Breast epithelium (tissue), 4 donors: Measurements from ENCODE around the gene ICOSLG. TPM values are rescaled to one million over a fixed set of nuclear protein-coding genes. Genes with fewer than 3 reads are reported as not detected.

Experiments used
- DNase-seq, 2 donors: peaks; one replicate each; pipeline ENCODE4 v3.0.0-alpha.2; 2019; ENCODE audit warnings: low spot score in 2 of 2
- H3K27ac ChIP-seq, 2 donors: fragments of 200-600 bp; sonication (generic) in 1 of 2; one replicate each; pipeline ENCODE4 v1.5.1; 2016 to 2019; ENCODE audit warnings: mild to moderate bottlenecking in 1 of 2
- H3K27me3 ChIP-seq, 2 donors: fragments of 200-600 bp; sonication (generic) in 1 of 2; one replicate each; pipeline versions ENCODE4 v1.5.1 to v1.6.0; 2017 to 2019; ENCODE audit warnings: control low read depth in 1 of 2, mild to moderate bottlenecking in 1 of 2
- H3K36me3 ChIP-seq: fragments of 200-600 bp; one replicate; pipeline ENCODE4 v1.5.1; 2019
- H3K4me1 ChIP-seq, 2 donors: fragments of 200-600 bp; sonication (generic); one replicate each; pipeline ENCODE4 v1.5.1; 2016 to 2019; ENCODE audit warnings: control low read depth in 1 of 2
- H3K4me3 ChIP-seq, 3 donors: fragments of 200-600 bp; sonication (generic); 1 replicate in 2 of 3; 2 replicates in 1 of 3; pipeline ENCODE4 v1.5.1; 2016 to 2019; ENCODE audit warnings: mild to moderate bottlenecking in 3 of 3, moderate library complexity in 2 of 3
- H3K9me3 ChIP-seq, 2 donors: fragments of 200-600 bp; sonication (generic) in 1 of 2; one replicate each; pipeline ENCODE4 v1.5.1; 2016 to 2019; ENCODE audit warnings: control low read depth in 1 of 2
- CTCF ChIP-seq, 3 donors: fragments of 450-650 bp; IDR thresholded peaks; one replicate each; pipeline ENCODE4 v1.5.1; 2016 to 2017; ENCODE audit warnings: antibody characterized with exemption in 3 of 3, mild to moderate bottlenecking in 3 of 3, moderate library complexity in 3 of 3
- POLR2A ChIP-seq: fragments of 450-650 bp; IDR thresholded peaks from one replicate; pipeline ENCODE4 v1.6.1; 2016; ENCODE audit warnings: antibody characterized with exemption, mild to moderate bottlenecking, moderate library complexity
- POLR2AphosphoS5 ChIP-seq, 3 donors: sonication (generic); formaldehyde crosslinking; IDR thresholded peaks; one replicate each; pipeline ENCODE4 v1.6.1; 2017; ENCODE audit warnings: antibody characterized with exemption in 3 of 3
- intact Hi-C: fragments of 100-400 bp; cut with DNase I; formaldehyde crosslinking; loops from one replicate; pipeline ENCODE4 v1.15.1; 2023; ENCODE audit warnings: low total_unique reads
- total RNA-seq, 3 donors: library from RNA; depleted of rRNA; stranded (reverse); fragments of >200 nt; gene quantifications; one replicate each; pipeline ENCODE4 v1.1.0, GENCODE V29; 2016

The ICOSLG gene
- total RNA-seq, 3 donors from 2014 or later: 0.80 to 4.2 (median 2.6) TPM

GRCh38 chr21:44260066-44260465, 19.3 kb upstream of the ICOSLG start:
- no peak for DNase-seq
- H3K4me1 ChIP-seq: no peaks in the 10 kb centered on the region
- H3K4me3 ChIP-seq: no peak overlapping the region
- no peaks in the 10 kb centered on the region for H3K27me3 ChIP-seq
- TF ChIP-seq CTCF (IDR thresholded peaks at IDR 0.05): no peak
- no peak for TF ChIP-seq POLR2AphosphoS5 (IDR thresholded peaks at IDR 0.05)
- no peak for TF ChIP-seq POLR2A
- H3K9me3 ChIP-seq: no peaks in the 10 kb centered on the region
- intact Hi-C loops: no loop called here
- H3K27ac ChIP-seq: no peak overlapping the region
- no peaks in the 10 kb centered on the region for H3K36me3 ChIP-seq

GRCh38 chr21:44259082-44259705, 18.5 kb upstream of the ICOSLG start:
- no peaks in the 10 kb centered on the region for H3K36me3 ChIP-seq
- H3K4me3 ChIP-seq: no peak overlapping the region
- H3K27ac ChIP-seq: no peak overlapping the region
- TF ChIP-seq CTCF (IDR thresholded peaks at IDR 0.05) (no peak), POLR2AphosphoS5 (IDR thresholded peaks at IDR 0.05) (no peak), POLR2A (no peak)
- H3K4me1 ChIP-seq: no peaks in the 10 kb centered on the region
- H3K27me3 ChIP-seq: no peaks in the 10 kb centered on the region
- DNase-seq: no peak
- H3K9me3 ChIP-seq: no peaks in the 10 kb centered on the region
- intact Hi-C loops: no loop called here

GRCh38 chr21:44258056-44258725, 17.4 kb upstream of the ICOSLG start:
- Histone ChIP-seq H3K27ac (no peak overlapping the region), H3K27me3 (no peaks in the 10 kb centered on the region), H3K4me1 (no peaks in the 10 kb centered on the region), H3K4me3 (no peak overlapping the region), H3K9me3 (no peaks in the 10 kb centered on the region), H3K36me3 (no peaks in the 10 kb centered on the region)
- TF ChIP-seq CTCF (IDR thresholded peaks at IDR 0.05) (no peak), POLR2A (no peak), POLR2AphosphoS5 (IDR thresholded peaks at IDR 0.05) (no peak)
- intact Hi-C loops: no loop called here
- DNase-seq: no peak

GRCh38 chr21:44255511-44255981, 14.8 kb upstream of the ICOSLG start:
- H3K9me3 ChIP-seq: no peaks in the 10 kb centered on the region
- DNase-seq: no peak

More at GRCh38 chr21:44255511-44255981, 14.8 kb upstream of the ICOSLG start:
- Histone ChIP-seq H3K27me3 (no peaks in the 10 kb centered on the region), H3K36me3 (no peaks in the 10 kb centered on the region), H3K4me3 (no peak overlapping the region), H3K27ac (no peak overlapping the region), H3K4me1 (no peaks in the 10 kb centered on the region)
- TF ChIP-seq POLR2AphosphoS5 (IDR thresholded peaks at IDR 0.05): no peak
- TF ChIP-seq CTCF (IDR thresholded peaks at IDR 0.05): no peak
- no peak for TF ChIP-seq POLR2A
- intact Hi-C loops: no loop called here
